ENCODE data around the gene LRRC23. TPM values are rescaled to one million over a fixed set of nuclear protein-coding genes. Genes with fewer than 3 reads are reported as not detected.
"Not testable (repeated sequence)": the region's sequence is repeated elsewhere in the genome, so short reads cannot be mapped to it uniquely, and the experiment has no call there.

Gene LRRC23
- total RNA-seq, 4 donors from 2014 or later, result 0.29 to 13.5 (median 10.6) TPM

DNA sequence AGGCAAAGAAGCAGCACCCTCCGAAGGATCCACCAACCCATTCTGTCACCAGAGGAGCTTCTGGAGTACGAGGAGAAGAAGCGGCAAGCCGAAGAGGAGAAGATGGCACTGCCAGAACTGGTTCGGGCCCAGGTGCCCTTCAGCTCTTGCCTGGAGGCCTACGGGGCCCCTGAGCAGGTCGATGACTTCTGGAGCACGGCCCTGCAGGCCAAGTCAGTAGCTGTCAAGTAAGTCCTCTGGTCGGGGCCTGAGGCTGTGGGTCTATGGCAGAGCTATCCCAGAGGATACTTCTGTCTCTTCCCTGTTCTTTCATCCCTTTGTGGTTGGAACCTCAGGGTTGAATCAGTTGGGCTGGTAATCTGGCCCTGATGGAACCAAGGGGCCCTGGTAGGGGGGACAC is 43.2 kb upstream of the LRRC23 start:
- DNase-seq, result no peak

DNA sequence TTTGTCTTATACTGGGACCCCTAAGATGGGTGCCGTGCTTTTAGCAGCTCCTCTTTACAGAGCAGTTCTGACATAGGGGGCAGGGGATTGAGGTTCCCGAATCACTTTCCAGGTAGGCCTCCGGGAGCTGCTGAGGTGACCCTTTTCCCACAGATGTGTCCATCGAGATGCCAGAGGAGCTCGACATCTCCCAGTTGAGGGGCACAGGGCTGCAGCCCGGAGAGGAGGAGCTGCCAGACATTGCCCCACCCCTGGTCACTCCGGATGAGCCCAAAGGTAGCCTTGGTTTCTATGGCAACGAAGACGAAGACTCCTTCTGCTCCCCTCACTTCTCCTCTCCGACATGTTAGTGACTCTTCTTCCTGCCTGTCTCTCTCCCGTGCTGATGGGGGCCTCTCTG is 41.6 kb upstream of the LRRC23 start:
- no peak for DNase-seq
- intact Hi-C loops (cut with DNase I; ENCODE audit: low total_unique reads), result no loop called here
- H3K36me3 ChIP-seq, result no peaks in the 10 kb centered on the region

More for the DNA sequence above, 43.2 kb upstream of the LRRC23 start:
- no peak for TF ChIP-seq POLR2A (IDR thresholded peaks at IDR 0.05)
- TF ChIP-seq CTCF (IDR thresholded peaks at IDR 0.05), result no peak
- Histone ChIP-seq H3K4me3 (no peak overlapping the region), H3K36me3 (no peaks in the 10 kb centered on the region), H3K4me1 (no peaks in the 10 kb centered on the region), H3K27ac (no peak overlapping the region), H3K9me3 (no peaks in the 10 kb centered on the region), H3K27me3 (no peaks in the 10 kb centered on the region)
- intact Hi-C loops (cut with DNase I; ENCODE audit: low total_unique reads), result no loop called here

DNA sequence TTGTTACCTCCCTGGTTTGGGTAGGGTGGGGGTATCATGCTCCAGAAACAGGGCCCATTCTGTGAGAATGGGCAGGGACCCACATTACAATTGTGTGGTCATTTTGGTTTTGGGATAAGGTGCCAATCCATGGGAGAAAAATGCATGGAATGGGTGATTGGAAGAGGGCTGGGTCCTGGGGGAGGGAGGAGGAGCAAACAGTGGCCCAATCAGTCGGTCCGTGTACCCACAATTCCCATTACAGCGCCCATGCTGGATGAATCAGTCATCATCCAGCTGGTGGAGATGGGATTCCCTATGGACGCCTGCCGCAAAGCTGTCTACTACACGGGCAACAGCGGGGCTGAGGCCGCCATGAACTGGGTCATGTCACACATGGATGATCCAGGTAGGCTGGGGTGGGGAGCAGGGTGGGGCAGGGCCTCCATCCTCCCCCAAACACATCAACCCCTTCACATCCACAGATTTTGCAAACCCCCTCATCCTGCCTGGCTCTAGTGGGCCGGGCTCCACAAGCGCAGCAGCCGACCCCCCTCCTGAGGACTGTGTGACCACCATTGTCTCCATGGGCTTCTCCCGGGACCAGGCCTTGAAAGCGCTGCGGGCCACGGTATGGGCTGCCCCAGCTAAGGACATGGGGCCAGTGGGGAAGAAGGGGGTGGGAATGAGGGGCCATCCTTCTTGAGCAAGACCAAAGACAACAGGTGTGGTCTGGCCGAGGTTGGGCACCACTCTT is 40.9 kb upstream of the LRRC23 start:
- H3K36me3 ChIP-seq, result no peaks in the 10 kb centered on the region
- no peak for DNase-seq
- H3K9me3 ChIP-seq, result no peaks in the 10 kb centered on the region
- no peak for TF ChIP-seq CTCF (IDR thresholded peaks at IDR 0.05)
- no peak for TF ChIP-seq POLR2A (IDR thresholded peaks at IDR 0.05)
- no peak overlapping the region for H3K27ac ChIP-seq
- H3K4me3 ChIP-seq, result no peak overlapping the region
- H3K27me3 ChIP-seq, result no peaks in the 10 kb centered on the region
- peaks cover 0 to 7% of the 10 kb centered on the region in 2 donors for H3K4me1 ChIP-seq
- intact Hi-C loops (cut with DNase I; ENCODE audit: low total_unique reads), result no loop called here

More for the DNA sequence above, 41.6 kb upstream of the LRRC23 start:
- Histone ChIP-seq H3K9me3 (no peaks in the 10 kb centered on the region), H3K27me3 (no peaks in the 10 kb centered on the region), H3K4me3 (no peak overlapping the region), H3K27ac (no peak overlapping the region), H3K4me1 (no peaks in the 10 kb centered on the region)
- no peak for TF ChIP-seq POLR2A (IDR thresholded peaks at IDR 0.05)
- no peak for TF ChIP-seq CTCF (IDR thresholded peaks at IDR 0.05)

GRCh38 chr12:6865307-6865706 is 39.3 kb upstream of the LRRC23 start:
- intact Hi-C loops (cut with DNase I; ENCODE audit: low total_unique reads); DNase-seq; H3K36me3 ChIP-seq; H3K9me3 ChIP-seq; H3K27ac ChIP-seq; H3K4me3 ChIP-seq; H3K27me3 ChIP-seq: not testable (repeated sequence)
- H3K4me1 ChIP-seq, result peaks cover 5 to 13% of the 10 kb centered on the region in 2 donors

DNA sequence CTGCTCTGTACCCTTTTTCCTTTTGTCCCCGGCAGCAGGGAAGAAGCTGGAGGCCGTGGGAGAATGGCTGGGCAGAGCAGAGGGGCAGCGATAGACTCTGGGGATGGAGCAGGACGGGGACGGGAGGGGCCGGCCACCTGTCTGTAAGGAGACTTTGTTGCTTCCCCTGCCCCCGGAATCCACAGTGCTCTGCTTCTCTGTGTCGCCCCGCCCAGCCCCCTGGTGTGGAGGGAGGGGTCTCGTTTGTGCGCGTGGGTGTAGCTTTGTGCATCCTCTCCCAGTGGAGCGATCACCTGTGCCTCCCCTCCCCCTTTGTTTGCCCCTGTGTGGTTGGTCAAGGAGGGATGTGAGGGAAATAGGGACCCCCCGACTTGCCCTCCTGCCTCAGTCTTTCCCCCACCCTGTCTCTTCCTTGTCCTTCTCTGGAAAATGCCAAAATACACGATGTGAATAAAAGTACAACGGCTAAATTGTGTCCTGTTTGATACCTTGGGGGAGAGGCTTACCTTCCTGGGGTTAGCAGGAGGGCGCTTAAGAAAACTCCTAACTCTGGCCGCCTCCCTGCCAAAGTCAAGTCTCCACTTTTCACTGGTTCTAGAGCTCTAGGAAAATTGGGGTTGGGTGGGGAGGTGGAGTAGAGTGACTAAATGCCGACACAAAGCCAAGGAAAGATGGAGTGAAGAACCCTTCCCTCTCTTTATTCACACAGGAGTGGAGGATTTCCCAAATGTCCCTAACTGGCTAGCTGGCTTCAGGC is 38.3 kb upstream of the LRRC23 start:
- peak in 1 of 2 donors; percentile 49 for DNase-seq
- intact Hi-C loops (cut with DNase I; ENCODE audit: low total_unique reads), result no loop called here
- H3K9me3 ChIP-seq, result no peaks in the 10 kb centered on the region
- TF ChIP-seq POLR2A (IDR thresholded peaks at IDR 0.05) (no peak), CTCF (IDR thresholded peaks at IDR 0.05) (no peak)
- H3K4me3 ChIP-seq, result peak overlapping the region in 1 of 2 donors; percentile 75
- peak overlapping the region; percentile 94 to 97 for H3K27ac ChIP-seq
- H3K4me1 ChIP-seq, result peaks cover 5 to 18% of the 10 kb centered on the region in 2 donors
- no peaks in the 10 kb centered on the region for H3K36me3 ChIP-seq
- no peaks in the 10 kb centered on the region for H3K27me3 ChIP-seq
